ENCODE results near the gene VWA3B.

- TF ChIP-seq POLR2A (IDR thresholded peaks at IDR 0.05) (no peak), CTCF (IDR thresholded peaks at IDR 0.05) (no peak), POLR2AphosphoS5 (IDR thresholded peaks at IDR 0.05) (no peak)
These were observed 224.1 kb downstream of the VWA3B start for GRCh38 chr2:98311090-98311489.

All from prostate gland (tissue), 2 donors.